ENCODE results near the gene PTEN.

- no peak for TF ChIP-seq CTCF (IDR thresholded peaks at IDR 0.05)
- no peak for TF ChIP-seq POLR2A (IDR thresholded peaks at IDR 0.05)
- TF ChIP-seq EP300 (IDR thresholded peaks at IDR 0.05) = no peak
These were observed 12.6 kb downstream of the PTEN start for GRCh38 chr10:87875929-87876571.
